HEK293 (cell line): Measurements from ENCODE around the gene CSNK1G1.

Experiments used
- ZNF184 ChIP-seq: fragments of 450-650 bp; IDR thresholded peaks from 2 replicates; pipeline ENCODE4 v1.5.1; 2018; ENCODE audit warnings: missing biosample characterization, mild to moderate bottlenecking, missing genetic modification characterization
- ZNF707 ChIP-seq: fragments of 450-650 bp; formaldehyde crosslinking; IDR thresholded peaks from 2 replicates; pipeline ENCODE4 v1.5.1; 2016; ENCODE audit warnings: missing biosample characterization, missing genetic modification characterization
- TF ChIP-seq, protein P1 (sequence below): fragments of 450-650 bp; formaldehyde crosslinking; optimal IDR thresholded peaks from 2 replicates; pipeline ENCODE3; 2016; ENCODE audit warnings: missing biosample characterization, mild to moderate bottlenecking, missing genetic modification characterization

DNA sequence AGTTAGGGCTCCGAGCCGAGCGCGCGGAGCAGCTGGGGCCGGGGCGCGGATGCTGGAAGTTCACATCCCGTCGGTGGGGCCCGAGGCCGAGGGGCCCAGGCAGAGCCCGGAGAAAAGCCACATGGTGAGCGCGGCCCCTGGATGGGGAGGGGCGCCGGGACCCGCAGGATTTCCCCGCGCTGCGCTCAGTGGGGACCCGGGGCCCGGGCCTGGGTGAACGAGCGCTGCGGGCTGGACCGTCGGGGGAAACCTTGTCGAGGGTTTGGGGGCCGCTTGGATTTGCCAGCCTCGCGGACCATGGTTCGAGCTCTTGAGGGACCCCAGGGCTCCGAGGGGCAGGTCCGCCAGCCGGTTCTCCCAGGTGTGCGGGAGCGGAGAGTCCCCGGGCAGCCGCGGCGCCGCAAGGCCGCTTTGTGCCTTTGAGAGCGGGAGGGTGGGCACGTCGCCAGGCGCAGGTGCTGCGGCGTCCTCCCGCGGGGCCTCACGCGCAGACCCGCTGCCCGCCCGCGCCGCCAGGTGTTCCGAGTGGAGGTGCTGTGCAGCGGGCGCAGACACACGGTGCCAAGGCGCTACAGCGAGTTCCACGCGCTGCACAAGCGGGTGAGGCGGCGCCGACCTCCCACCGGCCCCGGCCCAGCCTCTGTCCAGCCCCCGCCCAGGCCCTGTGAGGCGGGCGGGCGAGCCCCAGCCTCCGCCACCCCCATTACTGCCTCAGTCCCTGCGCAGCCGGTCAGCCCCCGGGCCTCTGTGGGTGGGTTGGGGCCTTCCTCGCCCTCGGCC is 204.1 kb downstream of the CSNK1G1 start, which contains the start of gene SNX22:
- TF ChIP-seq ZNF707 (tag by site-specific recombination) (no peak), ZNF184 (no peak)
- TF ChIP-seq, protein P1, sequence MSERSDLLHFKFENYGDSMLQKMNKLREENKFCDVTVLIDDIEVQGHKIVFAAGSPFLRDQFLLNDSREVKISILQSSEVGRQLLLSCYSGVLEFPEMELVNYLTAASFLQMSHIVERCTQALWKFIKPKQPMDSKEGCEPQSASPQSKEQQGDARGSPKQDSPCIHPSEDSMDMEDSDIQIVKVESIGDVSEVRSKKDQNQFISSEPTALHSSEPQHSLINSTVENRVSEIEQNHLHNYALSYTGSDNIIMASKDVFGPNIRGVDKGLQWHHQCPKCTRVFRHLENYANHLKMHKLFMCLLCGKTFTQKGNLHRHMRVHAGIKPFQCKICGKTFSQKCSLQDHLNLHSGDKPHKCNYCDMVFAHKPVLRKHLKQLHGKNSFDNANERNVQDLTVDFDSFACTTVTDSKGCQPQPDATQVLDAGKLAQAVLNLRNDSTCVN (tag by site-specific recombination) = peak; percentile 88
